ENCODE measurements around the gene ARHGAP22.

GRCh38 chr10:48490571-48490940 is 114.3 kb downstream of the ARHGAP22 start:
- TF ChIP-seq EZH2 (IDR thresholded peaks at IDR 0.05; ENCODE audit: borderline replicate concordance, low read length), result no peak
- TF ChIP-seq CTCF (conservative IDR thresholded peaks at IDR 0.05 in 1 of 2, IDR thresholded peaks at IDR 0.05 in 1 of 2; ENCODE audit: extremely low read depth in 1 of 2, insufficient read depth in 1 of 2, low read depth in 1 of 2, low read length in 2 of 2), result no peak
